Measurements from ENCODE around the gene NUDT16L1. TPM values are rescaled to one million over a fixed set of nuclear protein-coding genes. Genes with fewer than 3 reads are reported as not detected.
A peak's percentile ranks its signal among the peaks of the same experiment; 100 is the strongest.

Gene NUDT16L1
- total and polyA plus RNA-seq, 2 of the 13 experiments (the other 11 are each of a cell fraction or from before 2014, with no cell fraction given) = 28.0 to 40.5 TPM

- 0 out of 2 replicates have a peak, but pooled peaks have one; percentile 28 for TF ChIP-seq RNF219 (CRISPR knock-in tag; IDR thresholded peaks at IDR 0.05)
- TF ChIP-seq FOSL2 (CRISPR knock-in tag; IDR thresholded peaks at IDR 0.05) = peak; percentile 75
- TF ChIP-seq ZNF761 (CRISPR knock-in tag; conservative IDR thresholded peaks at IDR 0.05) = peak; percentile 47; the same call in 1 of the 2 replicates
- TF ChIP-seq ARNT2 (CRISPR knock-in tag; IDR thresholded peaks at IDR 0.05; ENCODE audit: low read depth) = peak; percentile 92
- TF ChIP-seq ZNF142 (CRISPR knock-in tag; IDR thresholded peaks at IDR 0.05) = peak; percentile 72; the same call in 1 of the 2 replicates
- 0 out of 2 replicates have a peak, but pooled peaks have one; percentile 78 for TF ChIP-seq HINFP (CRISPR knock-in tag; IDR thresholded peaks at IDR 0.05; ENCODE audit: low read depth)
- no peak for TF ChIP-seq ZFP62 (CRISPR knock-in tag; IDR thresholded peaks at IDR 0.05)
- TF ChIP-seq ZNF713 (CRISPR knock-in tag; IDR thresholded peaks at IDR 0.05) = no peak
- TF ChIP-seq ZNF503 (CRISPR knock-in tag; IDR thresholded peaks at IDR 0.05) = peak; percentile 86
- TF ChIP-seq ZNF841 (CRISPR knock-in tag; IDR thresholded peaks at IDR 0.05; ENCODE audit: borderline replicate concordance) = no peak
- peak; percentile 61; the same call in 1 of the 2 replicates for TF ChIP-seq DRAP1 (CRISPR knock-in tag; IDR thresholded peaks at IDR 0.05)
- TF ChIP-seq ZBTB7A (CRISPR knock-in tag; IDR thresholded peaks at IDR 0.05) = peak; percentile 80
- TF ChIP-seq ARNT (IDR thresholded peaks at IDR 0.05) = no peak
- TF ChIP-seq ZNF724P (CRISPR knock-in tag; IDR thresholded peaks at IDR 0.05; ENCODE audit: borderline replicate concordance) = peak; percentile 96
- TF ChIP-seq TBX3 (IDR thresholded peaks at IDR 0.05; ENCODE audit: borderline replicate concordance) = peak; percentile 52; the same call in 1 of the 2 replicates
- TF ChIP-seq IKZF1 (IDR thresholded peaks at IDR 0.05) = no peak
- TF ChIP-seq ZBTB8A (CRISPR knock-in tag; IDR thresholded peaks at IDR 0.05; ENCODE audit: borderline replicate concordance, low read depth) = no peak; the same call in 1 of the 2 replicates
Observed at GRCh38 chr16:4663777-4664465, 29.4 kb upstream of the NUDT16L1 start (continued).

Data from HepG2 (cell line).